GM13977 (cell line): ENCODE data around the gene ETS1.

Experiments used
- DNase-seq: peaks from one replicate; pipeline ENCODE4 v3.0.0; 2012; ENCODE audit warnings: low spot score
- CTCF ChIP-seq: IDR thresholded peaks from 2 replicates; pipeline ENCODE4 v1.5.1; 2012; ENCODE audit warnings: mild to moderate bottlenecking, control low read depth; ENCODE audit not compliant: insufficient read depth; ENCODE audit errors: extremely low read depth, missing control alignments
- in situ Hi-C: fragments of 300-500 bp; cut with MboI; formaldehyde crosslinking; loops from one replicate; pipeline ENCODE4 v1.12.0; 2022; ENCODE audit warnings: low sequenced_read_pairs, low pct_unique_long_range_greater_than_20kb, mixed read lengths, inconsistent platforms; ENCODE audit not compliant: unreplicated experiment

The ETS1 gene

GRCh38 chr11:128590587-128590986, 3.2 kb upstream of the ETS1 start:
- no peak for DNase-seq
- in situ Hi-C loops, result no loop called here

GRCh38 chr11:128589998-128590397, 2.6 kb upstream of the ETS1 start:
- no peak for DNase-seq
- in situ Hi-C loops, result no loop called here
- TF ChIP-seq CTCF, result no peak

More at GRCh38 chr11:128590587-128590986, 3.2 kb upstream of the ETS1 start:
- no peak for TF ChIP-seq CTCF

GRCh38 chr11:128588093-128588492, 735 bp upstream of the ETS1 start:
- no peak for DNase-seq
- TF ChIP-seq CTCF, result no peak
- in situ Hi-C loops, result no loop called here

- DNase-seq, result no peak
- no peak for TF ChIP-seq CTCF
- in situ Hi-C loops, result no loop called here
Measured at GRCh38 chr11:128586689-128587088, 669 bp downstream of the ETS1 start.

- in situ Hi-C loops, result no loop called here
- TF ChIP-seq CTCF, result no peak
- no peak for DNase-seq
Measured at GRCh38 chr11:128585498-128586238, 1.7 kb downstream of the ETS1 start.

GRCh38 chr11:128584253-128584652, 3.1 kb downstream of the ETS1 start:
- in situ Hi-C loops, result no loop called here

More at GRCh38 chr11:128584253-128584652, 3.1 kb downstream of the ETS1 start:
- DNase-seq, result no peak
- no peak for TF ChIP-seq CTCF
